NCI-H2171 (cell line): Measurements from ENCODE around the gene RASSF4.

Source experiments
- DNase-seq: peaks from one replicate; lab custom pipeline; 2025; lab: John Stamatoyannopoulos, UW

Gene RASSF4

DNA sequence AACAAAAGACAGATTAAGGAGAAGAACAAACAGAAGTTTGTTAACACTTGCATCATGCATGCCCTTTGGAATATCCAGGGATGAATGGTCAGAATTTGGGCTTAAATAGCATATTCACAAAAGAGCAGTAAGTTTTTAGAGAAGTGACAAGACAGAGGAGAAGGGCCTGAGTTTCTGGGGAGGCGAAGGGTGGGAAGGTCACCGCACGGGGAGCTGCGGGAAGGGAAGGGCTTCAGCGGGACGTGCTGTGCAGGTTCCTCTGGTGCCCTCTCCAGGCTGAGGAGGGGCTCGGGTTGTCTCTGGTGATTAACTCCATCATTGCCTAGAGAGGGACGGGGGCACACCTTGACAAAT lies 30.7 kb downstream of the RASSF4 start:
- no peak for DNase-seq

DNA sequence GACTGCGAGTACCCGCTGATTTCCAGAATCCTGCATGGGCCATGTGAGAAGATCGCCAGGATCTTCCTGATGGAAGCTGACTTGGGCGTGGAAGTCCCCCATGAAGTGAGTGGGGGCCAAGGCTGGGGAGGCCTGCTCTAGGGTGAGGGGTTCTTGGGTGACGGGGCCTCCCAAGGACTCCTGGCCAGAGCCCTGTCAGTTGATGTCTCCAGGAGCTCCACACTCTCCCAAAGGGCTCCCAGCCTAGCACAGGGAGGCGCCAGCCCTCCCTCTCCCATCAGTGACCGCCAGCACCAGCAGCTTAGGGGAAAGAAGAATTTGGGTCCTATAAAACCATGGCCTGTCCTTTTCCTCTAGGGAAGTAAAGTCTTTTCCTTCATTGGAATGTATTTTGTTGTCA lies 31.4 kb downstream of the RASSF4 start:
- no peak for DNase-seq

DNA sequence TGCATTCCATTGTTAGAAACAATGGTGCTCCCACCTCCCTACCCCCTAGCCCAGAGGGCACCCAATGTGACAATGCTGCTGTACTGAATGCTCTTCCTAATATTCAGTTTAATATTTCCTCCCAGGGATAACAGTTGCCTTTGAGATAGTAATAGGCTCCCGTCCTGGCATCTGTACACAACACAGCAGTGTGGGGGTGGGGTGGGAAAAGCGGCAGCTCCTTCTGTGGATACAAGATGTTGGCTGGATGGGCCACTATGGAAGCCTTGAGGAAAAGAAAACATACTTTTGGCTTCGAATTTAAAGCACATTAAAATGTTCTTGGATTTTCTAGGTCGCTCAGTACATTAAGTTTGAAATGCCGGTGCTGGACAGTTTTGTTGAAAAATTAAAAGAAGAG lies 32.0 kb downstream of the RASSF4 start:
- DNase-seq = no peak

DNA sequence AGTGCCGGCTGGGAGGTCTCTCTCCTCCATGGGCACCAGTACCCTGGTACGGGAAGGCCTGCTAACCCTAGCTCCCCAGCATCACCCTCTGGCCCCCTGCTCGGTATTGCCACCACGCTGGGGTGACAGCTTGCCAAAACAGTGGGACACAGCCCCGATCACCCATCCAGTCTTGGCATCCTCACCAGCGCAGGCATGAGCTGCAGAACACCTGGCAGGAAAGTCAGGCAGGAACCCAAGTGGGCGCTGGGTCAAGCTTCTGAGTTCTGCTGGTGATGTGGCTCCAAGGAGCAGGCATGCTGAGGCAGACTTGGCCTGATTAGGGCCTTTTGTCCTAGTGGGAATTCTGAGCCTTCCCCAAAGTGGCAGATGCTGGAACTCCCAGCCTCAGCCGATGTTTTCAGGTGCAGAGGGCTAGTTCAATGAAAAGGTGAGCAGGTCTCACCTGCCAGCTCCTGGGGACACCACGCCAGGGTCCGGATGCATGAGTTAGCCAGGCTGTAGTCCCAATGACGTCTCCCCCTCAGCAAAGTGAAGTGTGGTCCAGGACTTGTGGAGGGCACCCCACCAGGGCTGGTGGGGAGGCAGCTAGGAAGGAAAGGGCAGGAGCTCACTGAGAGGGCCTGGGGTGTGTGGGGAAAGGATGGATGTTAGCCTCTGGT lies 32.6 kb downstream of the RASSF4 start:
- no peak for DNase-seq

DNA sequence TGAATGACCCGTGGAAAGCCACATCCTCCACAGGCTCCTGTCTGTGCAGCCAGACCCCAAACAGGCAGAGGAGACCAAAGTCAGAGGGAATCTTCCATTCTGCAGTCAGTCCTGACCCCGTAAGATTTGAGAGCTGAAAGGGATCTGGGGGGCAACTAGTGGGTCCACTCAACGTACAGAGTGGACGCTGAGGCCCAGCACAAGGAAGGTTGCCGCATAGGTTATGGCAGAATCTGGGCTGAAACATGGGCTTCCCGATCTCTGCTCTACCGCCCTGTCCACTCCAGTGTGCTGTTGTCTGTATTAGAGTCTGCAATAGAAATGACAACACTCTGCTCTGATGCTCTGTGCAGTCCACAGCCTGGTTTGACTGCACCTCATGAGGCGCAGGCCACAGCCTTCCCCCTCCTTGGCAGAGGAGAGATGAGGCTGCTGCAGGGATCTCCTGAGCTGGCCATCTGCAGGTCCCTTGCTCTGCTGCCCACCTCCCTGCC lies 33.2 kb downstream of the RASSF4 start:
- no peak for DNase-seq

DNA sequence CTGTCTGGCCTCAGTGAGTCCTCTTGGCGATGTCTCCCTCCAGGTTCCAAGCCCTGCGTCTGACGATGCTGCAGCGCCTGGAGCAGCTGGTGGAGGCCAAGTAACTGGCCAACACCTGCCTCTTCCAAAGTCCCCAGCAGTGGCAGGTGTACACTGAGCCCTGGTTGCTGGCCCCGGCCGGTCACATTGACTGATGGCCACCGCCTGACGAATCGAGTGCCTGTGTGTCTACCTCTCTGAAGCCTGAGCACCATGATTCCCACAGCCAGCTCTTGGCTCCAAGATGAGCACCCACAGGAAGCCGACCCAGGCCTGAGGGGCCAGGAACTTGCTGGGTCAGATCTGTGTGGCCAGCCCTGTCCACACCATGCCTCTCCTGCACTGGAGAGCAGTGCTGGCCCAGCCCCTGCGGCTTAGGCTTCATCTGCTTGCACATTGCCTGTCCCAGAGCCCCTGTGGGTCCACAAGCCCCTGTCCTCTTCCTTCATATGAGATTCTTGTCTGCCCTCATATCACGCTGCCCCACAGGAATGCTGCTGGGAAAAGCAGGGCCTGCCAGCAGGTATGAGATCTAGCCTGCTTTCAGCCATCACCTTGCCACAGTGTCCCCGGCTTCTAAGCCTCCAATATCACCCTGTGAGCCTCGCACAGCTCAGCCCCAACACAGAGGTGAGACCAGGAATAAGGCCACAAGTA lies 33.8 kb downstream of the RASSF4 start:
- DNase-seq = no peak

DNA sequence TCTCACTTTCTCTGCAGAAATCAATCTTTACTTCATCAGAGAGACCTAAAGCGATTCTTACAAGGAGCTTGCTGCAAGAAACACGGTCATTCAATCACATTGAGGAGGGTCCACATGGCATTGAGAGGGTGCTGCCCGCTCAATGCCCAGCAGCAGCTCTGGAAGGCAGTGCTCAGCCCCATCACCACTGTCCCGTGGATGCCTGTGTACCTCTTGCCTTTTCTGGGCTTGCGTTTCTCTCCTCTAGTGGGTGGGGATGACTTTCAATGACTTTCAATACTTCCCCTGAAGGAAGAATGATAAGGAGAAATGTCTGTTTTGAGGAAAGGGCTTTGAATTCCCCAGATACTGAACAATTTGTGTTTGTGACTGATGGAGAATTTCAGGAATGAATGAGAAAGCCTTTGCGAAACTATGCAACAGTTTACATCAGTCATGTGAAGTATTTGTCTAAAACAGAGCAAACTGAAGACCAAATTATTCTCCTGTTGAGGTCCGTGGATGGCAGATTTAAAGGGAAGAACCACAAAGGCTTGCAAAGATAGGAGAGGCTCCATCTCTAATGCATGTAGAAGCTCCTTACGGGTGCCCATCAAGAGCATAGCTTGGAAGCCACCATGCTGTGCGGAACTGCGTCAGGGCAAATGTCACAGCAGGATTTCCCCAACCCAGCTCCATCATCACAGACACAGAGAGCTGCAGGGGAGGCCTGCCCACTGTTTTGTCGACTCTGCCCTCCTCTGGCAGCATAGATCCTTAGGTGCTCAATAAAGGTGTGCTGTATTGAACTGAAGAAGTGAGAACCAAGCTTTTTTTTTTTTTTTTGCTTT lies 34.5 kb downstream of the RASSF4 start:
- no peak for DNase-seq

DNA sequence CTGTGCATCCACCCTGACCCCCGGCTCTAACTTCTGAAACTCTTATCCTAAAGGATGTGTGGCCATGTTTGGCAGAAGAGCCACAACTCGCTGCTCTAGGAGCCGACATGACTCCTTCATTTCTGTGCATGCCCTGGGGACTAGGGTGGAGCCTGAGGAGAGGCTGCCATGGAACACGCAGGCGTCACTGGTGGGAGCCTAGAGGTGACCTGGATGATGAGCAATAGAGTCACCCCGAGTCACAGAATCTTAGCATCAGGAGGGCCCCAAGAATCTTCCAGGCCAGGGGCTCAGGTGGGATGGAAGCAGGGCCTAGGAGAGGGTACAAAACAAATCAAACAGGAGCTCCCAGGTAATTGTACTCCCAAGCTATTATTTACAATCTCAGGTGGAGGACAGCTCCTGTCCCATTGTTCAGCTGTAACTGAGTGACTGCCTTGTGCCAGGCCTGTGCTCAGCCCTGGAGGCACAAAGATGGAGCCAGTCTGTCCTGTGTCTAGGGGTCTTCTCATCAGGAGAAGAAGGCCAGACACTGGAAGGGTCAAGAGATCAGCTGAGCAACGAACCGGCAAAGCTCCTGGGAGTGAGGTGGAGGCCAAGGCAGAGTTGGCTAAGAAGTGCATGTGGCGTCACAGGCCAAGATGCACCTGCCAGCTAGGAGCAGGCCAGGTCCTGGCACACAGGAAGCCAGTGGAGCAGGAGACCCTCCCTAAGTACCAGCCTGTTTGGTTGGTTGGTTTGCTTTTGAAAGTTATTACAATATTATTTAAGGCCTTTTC lies 35.3 kb downstream of the RASSF4 start:
- DNase-seq = no peak

DNA sequence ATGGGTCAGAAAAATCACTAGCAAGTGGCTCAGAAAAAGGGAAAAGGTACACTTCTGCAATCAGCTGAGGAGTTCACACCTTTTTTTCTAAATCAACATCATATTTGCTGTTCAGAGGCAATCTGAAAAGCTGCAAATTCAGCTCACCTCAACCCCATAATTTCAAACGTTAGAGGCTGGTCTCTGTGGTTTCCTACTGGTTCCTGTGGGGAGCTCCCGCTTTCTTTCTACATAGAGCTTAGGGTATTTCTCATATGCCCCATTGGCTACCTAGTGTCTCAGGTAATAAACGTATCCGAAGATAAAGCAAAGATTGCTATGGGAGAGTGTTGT lies 35.9 kb downstream of the RASSF4 start:
- no peak for DNase-seq

DNA sequence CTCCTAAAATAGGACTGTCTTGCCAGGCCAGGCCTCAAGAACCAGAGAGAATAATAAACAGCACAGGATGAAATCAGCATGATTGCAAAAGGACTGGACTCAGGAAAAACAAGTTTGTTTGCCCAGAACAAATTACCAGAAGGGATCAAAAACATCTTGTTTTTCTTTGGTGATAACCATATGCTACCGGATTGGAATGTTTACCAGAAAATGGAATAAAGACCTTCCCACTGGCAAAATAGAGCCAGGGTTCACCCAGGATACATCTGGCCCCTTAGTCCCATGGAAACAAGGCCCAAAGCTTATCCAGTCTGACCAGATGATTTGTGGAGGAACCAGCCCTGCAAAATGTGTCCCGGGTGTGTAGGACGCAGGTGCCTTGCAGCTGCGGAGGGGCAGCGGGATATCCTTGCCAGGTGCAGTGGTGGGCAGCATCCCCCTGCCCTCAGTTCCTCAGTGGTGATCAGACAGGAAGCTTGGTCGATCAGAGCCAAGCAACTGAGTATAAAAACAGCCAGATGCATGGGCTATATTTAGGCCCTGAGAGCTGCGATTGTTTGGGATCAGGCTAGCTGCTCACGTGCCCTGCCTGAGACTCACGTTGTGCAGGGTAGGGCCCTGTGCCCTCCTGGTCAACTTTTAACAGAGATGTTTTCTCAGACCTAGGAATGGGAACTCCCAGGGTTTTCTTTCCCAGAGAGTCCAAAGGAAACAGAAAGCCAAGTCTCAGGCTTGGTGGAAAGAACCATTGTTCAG lies 36.5 kb downstream of the RASSF4 start:
- no peak for DNase-seq

DNA sequence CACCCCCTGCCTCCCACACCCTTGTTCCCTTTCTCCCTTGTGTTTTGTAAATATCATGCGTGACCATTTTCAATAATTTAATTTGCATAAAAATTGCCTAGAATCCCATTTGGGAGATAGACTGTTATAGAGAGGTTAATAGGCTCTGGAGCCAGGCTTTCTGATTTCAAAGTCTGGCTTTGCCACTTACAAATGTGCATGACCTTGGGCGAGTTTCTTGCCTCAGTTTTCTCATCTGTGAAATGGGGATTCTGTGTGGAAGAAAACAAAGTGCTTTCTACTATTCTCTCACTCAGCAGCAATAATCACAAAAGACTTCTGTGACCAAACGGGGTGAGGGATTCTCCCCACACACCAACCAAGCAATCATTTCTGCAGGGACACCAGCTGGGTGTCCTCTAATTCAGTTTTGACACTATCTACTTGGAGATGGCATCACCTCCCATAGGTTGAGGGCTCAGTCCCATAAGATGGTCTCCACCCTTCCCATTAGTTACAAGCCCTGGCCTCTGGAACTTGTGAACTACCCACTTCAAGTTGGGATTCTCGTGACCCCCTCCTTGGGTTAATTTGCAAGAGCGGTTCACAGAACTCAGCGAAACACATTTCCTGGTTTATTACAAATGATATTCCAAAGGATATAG lies 37.6 kb downstream of the RASSF4 start:
- DNase-seq = no peak

DNA sequence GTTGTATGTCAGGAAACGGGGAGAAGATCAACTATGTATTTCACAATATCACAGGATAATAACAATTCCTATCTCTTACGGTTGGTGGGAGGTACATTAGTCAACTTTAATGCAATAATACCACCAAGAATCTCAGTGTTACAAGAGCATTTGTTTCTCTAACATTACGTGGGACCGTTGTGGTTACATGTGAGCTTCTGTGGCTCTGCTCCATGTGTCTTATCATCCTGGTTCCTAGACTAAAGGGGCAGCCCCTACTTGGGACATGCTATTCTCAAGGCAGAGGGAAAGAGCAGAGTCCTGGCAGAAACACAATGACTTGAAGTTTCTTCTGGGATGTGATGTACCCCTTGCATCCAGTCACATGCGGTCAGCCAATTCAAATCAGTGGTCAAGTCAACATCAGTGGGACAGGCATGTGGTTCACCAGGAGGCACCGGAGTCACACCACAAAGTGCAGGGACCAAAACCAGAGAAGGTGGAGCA lies 38.6 kb downstream of the RASSF4 start:
- DNase-seq = no peak

DNA sequence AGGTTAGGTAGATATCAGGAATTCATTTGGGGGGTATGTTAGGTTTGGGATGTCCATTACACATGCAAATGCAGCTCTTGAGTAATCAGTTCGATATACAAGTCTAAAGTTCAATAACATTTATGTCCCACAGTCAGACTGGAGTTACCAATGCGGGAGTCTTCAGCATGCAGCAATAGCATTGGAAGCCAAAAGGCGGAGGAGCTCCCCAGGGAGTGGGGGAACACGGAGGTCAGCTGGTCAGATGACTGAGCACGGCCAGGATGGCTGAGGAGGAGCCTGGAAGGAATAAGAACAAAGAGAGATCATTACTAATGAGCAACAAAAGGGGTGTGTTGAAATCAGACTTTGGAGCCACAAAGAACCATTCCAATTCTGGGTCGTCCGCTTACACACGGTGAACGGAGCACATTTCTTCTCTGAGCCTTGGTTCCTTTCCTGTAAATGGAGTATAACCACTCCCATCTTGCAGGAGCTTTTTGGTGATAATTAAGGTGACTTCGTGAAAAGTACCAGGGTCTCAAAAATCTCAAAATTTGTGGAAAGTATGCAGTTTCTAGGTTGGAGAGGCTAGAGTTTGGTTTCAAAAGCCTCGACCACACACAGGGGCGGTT lies 40.6 kb downstream of the RASSF4 start:
- no peak for DNase-seq

DNA sequence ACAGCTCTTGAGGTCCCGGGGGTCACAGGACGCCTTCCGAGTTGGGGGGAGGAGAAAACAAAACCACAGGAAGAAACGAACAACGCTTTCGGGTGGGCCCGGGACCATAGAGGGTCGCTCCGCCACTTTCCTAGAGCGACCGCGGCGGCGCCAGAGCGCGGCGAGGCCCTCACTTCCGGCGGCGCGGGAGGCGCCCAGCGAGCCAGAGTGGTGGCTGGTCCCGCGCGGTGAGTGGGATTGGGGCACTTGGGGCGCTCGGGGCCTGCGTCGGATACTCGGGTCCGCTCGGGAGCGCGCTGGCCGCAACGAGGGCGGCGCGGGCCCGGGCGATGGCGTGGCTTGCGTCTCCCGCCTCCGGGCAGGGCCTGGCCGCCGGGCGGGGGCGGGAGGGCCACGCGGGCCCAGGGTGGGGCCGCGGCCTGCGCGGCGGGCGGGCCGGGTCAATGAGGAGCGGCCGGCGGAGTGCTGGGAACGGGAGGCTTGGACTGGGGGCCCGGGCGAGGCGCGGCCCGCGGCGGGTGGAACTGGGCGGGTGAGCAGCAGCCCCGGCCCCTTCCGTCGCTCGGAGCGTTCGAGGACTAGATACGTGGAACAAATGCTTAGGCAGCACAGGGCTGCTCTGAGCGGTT lies 41.3 kb downstream of the RASSF4 start, which contains the start of gene ZNF22:
Gene ZNF22, plus strand, starts transcription at position 172 of the 629 bp plus-strand sequence. CDS start 2,446 bp downstream, outside the sequence.
- peak; percentile 41 for DNase-seq

DNA sequence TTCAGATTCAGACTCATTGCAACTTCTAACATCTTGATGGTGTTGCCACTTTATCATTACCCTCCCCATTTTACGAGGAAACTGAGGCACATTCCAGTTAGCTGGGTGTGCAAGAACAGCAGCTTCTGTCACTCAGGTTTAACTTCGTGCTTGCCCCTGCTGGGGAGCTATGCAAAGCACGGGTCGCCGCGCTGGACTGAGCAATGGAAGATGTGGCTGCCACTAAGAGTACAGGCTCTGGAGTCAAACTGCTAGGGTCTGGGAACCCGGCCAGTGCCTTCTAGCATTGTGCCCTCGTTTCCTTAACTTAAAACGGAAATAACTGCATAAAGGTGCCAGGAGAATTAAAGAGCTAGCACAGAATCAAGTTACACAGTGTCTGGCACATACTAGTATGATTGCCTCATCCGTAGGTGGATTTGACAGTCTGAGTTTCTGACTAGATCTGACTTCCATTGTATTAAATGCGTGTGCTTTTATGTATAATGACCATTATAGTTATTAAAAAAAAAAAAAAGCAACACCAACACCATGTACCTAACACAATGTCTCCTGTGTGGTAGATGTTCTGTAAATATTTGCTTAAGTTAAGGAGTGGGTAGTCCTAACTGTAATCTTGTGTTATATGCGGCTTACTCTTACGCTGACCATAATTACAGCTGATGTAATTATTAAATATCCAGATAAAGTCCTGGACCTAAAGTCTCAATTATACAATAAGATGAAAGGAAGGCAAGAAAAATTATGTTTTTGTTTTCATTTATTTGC lies 42.0 kb downstream of the RASSF4 start:
- no peak for DNase-seq

DNA sequence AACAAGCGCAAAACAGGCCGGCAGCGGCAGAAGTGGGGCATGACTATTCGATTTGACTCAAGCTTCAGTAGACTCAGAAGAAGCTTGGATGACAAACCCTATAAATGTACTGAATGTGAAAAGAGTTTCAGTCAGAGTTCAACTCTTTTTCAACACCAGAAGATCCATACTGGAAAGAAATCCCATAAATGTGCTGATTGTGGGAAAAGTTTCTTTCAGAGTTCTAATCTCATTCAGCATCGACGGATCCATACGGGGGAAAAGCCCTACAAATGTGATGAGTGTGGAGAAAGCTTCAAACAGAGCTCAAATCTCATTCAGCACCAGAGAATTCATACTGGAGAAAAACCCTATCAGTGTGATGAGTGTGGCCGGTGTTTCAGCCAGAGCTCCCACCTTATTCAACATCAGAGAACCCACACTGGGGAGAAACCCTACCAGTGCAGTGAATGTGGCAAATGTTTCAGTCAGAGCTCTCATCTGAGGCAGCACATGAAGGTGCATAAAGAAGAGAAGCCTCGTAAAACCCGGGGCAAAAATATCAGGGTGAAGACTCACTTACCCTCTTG lies 43.9 kb downstream of the RASSF4 start:
- no peak for DNase-seq

DNA sequence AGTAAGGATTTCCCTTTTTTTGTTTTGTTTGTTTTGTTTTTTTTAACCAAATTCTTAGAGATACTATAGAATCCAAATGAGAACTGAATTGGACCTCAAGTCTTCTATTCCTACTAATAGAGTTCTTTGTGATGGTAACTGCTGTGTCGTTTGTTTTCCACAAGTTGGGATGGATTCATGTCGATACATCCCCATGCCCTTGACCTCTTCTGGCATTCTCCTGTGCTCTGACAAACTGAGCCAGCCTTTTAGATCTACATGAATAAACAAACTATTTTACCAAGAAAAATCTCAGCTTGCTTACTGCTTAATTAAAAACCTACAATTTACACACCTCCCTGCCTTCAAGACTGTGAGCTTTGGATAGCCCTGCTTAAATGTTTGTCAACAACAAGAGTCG lies 45.1 kb downstream of the RASSF4 start:
- DNase-seq = no peak

DNA sequence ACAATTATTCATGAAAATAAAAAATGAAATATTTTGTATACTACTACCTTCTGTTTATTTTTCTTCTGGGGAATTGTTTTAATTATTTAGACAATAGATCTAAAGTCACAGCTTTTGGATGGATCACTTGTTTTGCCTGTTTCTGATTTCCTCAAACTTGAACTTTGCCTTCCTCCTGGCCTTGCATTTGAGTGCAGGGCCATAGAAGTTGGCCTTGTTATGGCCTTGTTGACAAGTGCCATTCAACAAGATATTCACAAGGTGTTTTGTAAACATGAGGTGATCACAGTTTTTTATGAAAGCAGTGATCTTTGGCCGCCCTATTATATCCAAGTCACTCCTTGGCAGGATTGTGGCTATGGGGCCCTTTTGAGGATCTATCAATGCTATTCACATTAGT lies 45.7 kb downstream of the RASSF4 start:
- no peak for DNase-seq
